ENCODE data around the gene CACNB4.
"Not testable (repeated sequence)": the region's sequence is repeated elsewhere in the genome, so short reads cannot be mapped to it uniquely, and the experiment has no call there.

Gene CACNB4

GRCh38 chr2:151819920-151820319 is 278.9 kb downstream of the CACNB4 start:
- DNase-seq (ENCODE audit: low spot score) = no peak

- DNase-seq (ENCODE audit: low spot score) = no peak
These were observed 280.9 kb downstream of the CACNB4 start for GRCh38 chr2:151817929-151818328.

- DNase-seq (ENCODE audit: low spot score) = no peak
These were observed 282.0 kb downstream of the CACNB4 start for GRCh38 chr2:151816843-151817242.

GRCh38 chr2:151815821-151816489 is 282.9 kb downstream of the CACNB4 start:
- no peak for DNase-seq (ENCODE audit: low spot score)

- DNase-seq (ENCODE audit: low spot score) = no peak
These were observed 288.4 kb downstream of the CACNB4 start for GRCh38 chr2:151810489-151810888.

GRCh38 chr2:151809073-151809383 is 289.8 kb downstream of the CACNB4 start:
- no peak for DNase-seq (ENCODE audit: low spot score)

GRCh38 chr2:151808258-151809072 is 290.4 kb downstream of the CACNB4 start:
- DNase-seq (ENCODE audit: low spot score) = peak; percentile 45

GRCh38 chr2:151805961-151806360 is 292.9 kb downstream of the CACNB4 start:
- DNase-seq (ENCODE audit: low spot score) = no peak

- no peak for DNase-seq (ENCODE audit: low spot score)
These were observed 293.5 kb downstream of the CACNB4 start for GRCh38 chr2:151805343-151805742.

- no peak for DNase-seq (ENCODE audit: low spot score)
These were observed 295.0 kb downstream of the CACNB4 start for GRCh38 chr2:151803811-151804210.

GRCh38 chr2:151802315-151802714 is 296.5 kb downstream of the CACNB4 start:
- no peak for DNase-seq (ENCODE audit: low spot score)

- DNase-seq (ENCODE audit: low spot score) = no peak
These were observed 299.0 kb downstream of the CACNB4 start for GRCh38 chr2:151799886-151800292.

GRCh38 chr2:151796774-151797173 is 302.1 kb downstream of the CACNB4 start:
- DNase-seq (ENCODE audit: low spot score) = no peak

- DNase-seq (ENCODE audit: low spot score) = no peak
These were observed 303.1 kb downstream of the CACNB4 start for GRCh38 chr2:151795646-151796240.

- not testable (repeated sequence) for DNase-seq (ENCODE audit: low spot score)
These were observed 304.4 kb downstream of the CACNB4 start for GRCh38 chr2:151794422-151794821.

- DNase-seq (ENCODE audit: low spot score) = no peak
These were observed 305.7 kb downstream of the CACNB4 start for GRCh38 chr2:151793123-151793522.

GRCh38 chr2:151792589-151792988 is 306.3 kb downstream of the CACNB4 start:
- no peak for DNase-seq (ENCODE audit: low spot score)

- no peak for DNase-seq (ENCODE audit: low spot score)
These were observed 307.3 kb downstream of the CACNB4 start for GRCh38 chr2:151791545-151791944.

GRCh38 chr2:151790689-151791088 is 308.2 kb downstream of the CACNB4 start:
- no peak for DNase-seq (ENCODE audit: low spot score)

GRCh38 chr2:151789055-151789834 is 309.6 kb downstream of the CACNB4 start:
- DNase-seq (ENCODE audit: low spot score) = no peak

- no peak for DNase-seq (ENCODE audit: low spot score)
These were observed 312.4 kb downstream of the CACNB4 start for GRCh38 chr2:151786483-151786882.

- DNase-seq (ENCODE audit: low spot score) = no peak
These were observed 312.8 kb downstream of the CACNB4 start for GRCh38 chr2:151786077-151786476.

GRCh38 chr2:151783133-151783520 is 315.7 kb downstream of the CACNB4 start:
- no peak for DNase-seq (ENCODE audit: low spot score)
